H9 (cell line): ENCODE data around the gene ZFP92. TPM values are rescaled to one million over a fixed set of nuclear protein-coding genes. Genes with fewer than 3 reads are reported as not detected.

Experiments used
- DNase-seq: peaks from one replicate; pipeline ENCODE4 v3.0.0-alpha.2; 2017
- H2AFZ ChIP-seq: one replicate; pipeline ENCODE4 v1.6.1; 2013; ENCODE audit warnings: mild to moderate bottlenecking, low read length, control low read depth, moderate library complexity
- H2AK5ac ChIP-seq: 2 replicates; pipeline ENCODE4 v1.6.1; 2013; ENCODE audit warnings: low read length, control low read depth, mixed read lengths; ENCODE audit not compliant: insufficient read length
- H2BK120ac ChIP-seq: one replicate; pipeline ENCODE4 v1.6.1; 2013; ENCODE audit warnings: low read depth, mild to moderate bottlenecking, low read length, control low read depth, inconsistent platforms; ENCODE audit not compliant: poor library complexity, severe bottlenecking
- H2BK12ac ChIP-seq: 2 replicates; pipeline ENCODE4 v1.6.1; 2013; ENCODE audit warnings: low read length, control low read depth, mixed read lengths, low read depth; ENCODE audit not compliant: insufficient read length
- H2BK15ac ChIP-seq: 2 replicates; pipeline ENCODE4 v1.6.1; 2013; ENCODE audit warnings: low read depth, low read length, control low read depth
- H2BK20ac ChIP-seq: one replicate; pipeline ENCODE4 v1.6.1; 2013; ENCODE audit warnings: low read depth, mild to moderate bottlenecking, low read length, control low read depth, inconsistent platforms; ENCODE audit not compliant: poor library complexity, severe bottlenecking
- H2BK5ac ChIP-seq: 2 replicates; pipeline ENCODE4 v1.6.1; 2013; ENCODE audit warnings: low read length, control low read depth, mixed read lengths; ENCODE audit not compliant: insufficient read length
- H3K14ac ChIP-seq: 2 replicates; pipeline ENCODE4 v1.6.1; 2013; ENCODE audit warnings: low read length, control low read depth; ENCODE audit not compliant: insufficient read depth
- H3K18ac ChIP-seq: 2 replicates; pipeline ENCODE4 v1.6.1; 2013; ENCODE audit warnings: low read depth, mild to moderate bottlenecking, mixed read lengths, low read length, control low read depth; ENCODE audit not compliant: insufficient read length
- H3K23ac ChIP-seq: 2 replicates; pipeline ENCODE4 v1.6.1; 2013; ENCODE audit warnings: low read length, control low read depth, mixed read lengths, low read depth; ENCODE audit not compliant: insufficient read length
- H3K23me2 ChIP-seq: 2 replicates; pipeline ENCODE4 v1.6.1; 2013; ENCODE audit warnings: low read depth, mild to moderate bottlenecking, mixed read lengths, low read length, control low read depth; ENCODE audit not compliant: insufficient read length, poor library complexity, severe bottlenecking
- H3K27ac ChIP-seq: 2 replicates; pipeline ENCODE4 v1.5.1; 2013; ENCODE audit warnings: low read length, control low read depth, mixed read lengths, low read depth; ENCODE audit not compliant: insufficient read length
- H3K27me3 ChIP-seq: 2 replicates; pipeline ENCODE4 v1.6.1; 2013; ENCODE audit warnings: low read length, control low read depth, inconsistent platforms; ENCODE audit not compliant: insufficient read depth
- H3K4ac ChIP-seq: 2 replicates; pipeline ENCODE4 v1.6.1; 2013; ENCODE audit warnings: low read depth, mild to moderate bottlenecking, control low read depth, inconsistent platforms, low read length, moderate library complexity
- H3K4me1 ChIP-seq: 2 replicates; pipeline ENCODE4 v1.6.1; 2013; ENCODE audit warnings: low read length, control low read depth, inconsistent platforms; ENCODE audit not compliant: insufficient read depth
- H3K4me2 ChIP-seq: 2 replicates; pipeline ENCODE4 v1.6.1; 2013; ENCODE audit warnings: low read length, control low read depth, mixed read lengths; ENCODE audit not compliant: insufficient read length, insufficient read depth
- H3K56ac ChIP-seq: 2 replicates; pipeline ENCODE4 v1.6.1; 2013; ENCODE audit warnings: low read depth, mild to moderate bottlenecking, mixed read lengths, low read length, control low read depth; ENCODE audit not compliant: insufficient read length
- H3K79me1 ChIP-seq: 2 replicates; pipeline ENCODE4 v1.6.1; 2013; ENCODE audit warnings: low read depth, mild to moderate bottlenecking, moderate library complexity, low read length, control low read depth, inconsistent platforms; ENCODE audit not compliant: insufficient read depth, poor library complexity, severe bottlenecking
- H3K79me2 ChIP-seq: 2 replicates; pipeline ENCODE4 v1.6.1; 2013; ENCODE audit warnings: low read length, control low read depth, inconsistent platforms; ENCODE audit not compliant: insufficient read depth
- H3K9ac ChIP-seq: 2 replicates; pipeline ENCODE4 v1.6.1; 2013; ENCODE audit warnings: low read length, control low read depth, mixed read lengths; ENCODE audit not compliant: insufficient read length; ENCODE audit errors: extremely low read depth
- H3K9me3 ChIP-seq: one replicate; pipeline ENCODE4 v1.6.1; 2013; ENCODE audit warnings: low read depth, low read length, inconsistent platforms; ENCODE audit not compliant: control insufficient read depth
- H3T11ph ChIP-seq: one replicate; pipeline ENCODE4 v1.6.1; 2013; ENCODE audit warnings: mild to moderate bottlenecking, low read length, control low read depth, inconsistent platforms
- H4K20me1 ChIP-seq: one replicate; pipeline ENCODE4 v1.6.1; 2013; ENCODE audit not compliant: control insufficient read depth, insufficient read length, insufficient read depth
- H4K5ac ChIP-seq: 2 replicates; pipeline ENCODE4 v1.6.1; 2013; ENCODE audit warnings: low read depth, mild to moderate bottlenecking, mixed read lengths, low read length, control low read depth; ENCODE audit not compliant: insufficient read length
- H4K8ac ChIP-seq: replicated peaks from 2 replicates; pipeline ENCODE4 v1.6.1; 2013; ENCODE audit warnings: low read length, control low read depth, mixed read lengths, low read depth; ENCODE audit not compliant: insufficient read length
- H4K91ac ChIP-seq: 2 replicates; pipeline ENCODE4 v1.6.1; 2013; ENCODE audit warnings: low read depth, mild to moderate bottlenecking, moderate library complexity, mixed read lengths, low read length, control low read depth; ENCODE audit not compliant: insufficient read length
- H3K27ac Mint-ChIP-seq, 3 experiments: 2 replicates in 2 of 3; 3 replicates in 1 of 3; pipeline ENCODE4 v1.8.0; 2020 to 2021; ENCODE audit warnings: mixed read lengths in 3 of 3, mild to moderate bottlenecking in 1 of 3, moderate library complexity in 1 of 3
- H3K27me3 Mint-ChIP-seq: 2 replicates; pipeline ENCODE4 v1.8.0; 2021; ENCODE audit warnings: low read depth, mild to moderate bottlenecking, moderate library complexity, mixed read lengths
- H3K36me3 Mint-ChIP-seq, 3 experiments: 2 replicates in 2 of 3; 3 replicates in 1 of 3; pipeline ENCODE4 v1.8.0; 2020 to 2021; ENCODE audit warnings: low read depth in 3 of 3, mixed read lengths in 3 of 3; ENCODE audit not compliant: insufficient read depth in 1 of 3
- H3K4me1 Mint-ChIP-seq, 2 experiments: 2 replicates each; pipeline ENCODE4 v1.8.0; 2020; ENCODE audit warnings: mixed read lengths in 2 of 2
- H3K4me3 Mint-ChIP-seq, 2 experiments: 2 replicates in 1 of 2; 3 replicates in 1 of 2; pipeline ENCODE4 v1.8.0; 2020 to 2021; ENCODE audit warnings: mild to moderate bottlenecking in 2 of 2, mixed read lengths in 2 of 2, moderate library complexity in 1 of 2
- H3K9me3 Mint-ChIP-seq, 2 experiments: 2 replicates in 1 of 2; 3 replicates in 1 of 2; pipeline ENCODE4 v1.8.0; 2020; ENCODE audit warnings: mild to moderate bottlenecking in 2 of 2, mixed read lengths in 2 of 2, moderate library complexity in 1 of 2
- CTCF ChIP-seq: fragments of 200-600 bp; sonication (generic); conservative IDR thresholded peaks from 3 replicates; pipeline ENCODE4 v1.8.0; 2021; ENCODE audit warnings: antibody characterized with exemption, mild to moderate bottlenecking
- whole genome bisulfite sequencing: extraction: QIAGEN DNeasy Blood & Tissue Kit; methylation state at CpG from one replicate; pipeline ENCODE4 v1.1.7; 2013; ENCODE audit warnings: missing lambda C conversion rate, low lambda C conversion rate, mixed read lengths; ENCODE audit not compliant: insufficient read length; ENCODE audit errors: extremely low coverage; 5-methylcytosine and 5-hydroxymethylcytosine counted together
- total RNA-seq: library from RNA; stranded (reverse); gene quantifications from 2 replicates; pipeline ENCODE4 v1.2.1, GENCODE V29; 2021

The ZFP92 gene
- total RNA-seq, 1 experiment from 2014 or later: 0.68 TPM

DNA sequence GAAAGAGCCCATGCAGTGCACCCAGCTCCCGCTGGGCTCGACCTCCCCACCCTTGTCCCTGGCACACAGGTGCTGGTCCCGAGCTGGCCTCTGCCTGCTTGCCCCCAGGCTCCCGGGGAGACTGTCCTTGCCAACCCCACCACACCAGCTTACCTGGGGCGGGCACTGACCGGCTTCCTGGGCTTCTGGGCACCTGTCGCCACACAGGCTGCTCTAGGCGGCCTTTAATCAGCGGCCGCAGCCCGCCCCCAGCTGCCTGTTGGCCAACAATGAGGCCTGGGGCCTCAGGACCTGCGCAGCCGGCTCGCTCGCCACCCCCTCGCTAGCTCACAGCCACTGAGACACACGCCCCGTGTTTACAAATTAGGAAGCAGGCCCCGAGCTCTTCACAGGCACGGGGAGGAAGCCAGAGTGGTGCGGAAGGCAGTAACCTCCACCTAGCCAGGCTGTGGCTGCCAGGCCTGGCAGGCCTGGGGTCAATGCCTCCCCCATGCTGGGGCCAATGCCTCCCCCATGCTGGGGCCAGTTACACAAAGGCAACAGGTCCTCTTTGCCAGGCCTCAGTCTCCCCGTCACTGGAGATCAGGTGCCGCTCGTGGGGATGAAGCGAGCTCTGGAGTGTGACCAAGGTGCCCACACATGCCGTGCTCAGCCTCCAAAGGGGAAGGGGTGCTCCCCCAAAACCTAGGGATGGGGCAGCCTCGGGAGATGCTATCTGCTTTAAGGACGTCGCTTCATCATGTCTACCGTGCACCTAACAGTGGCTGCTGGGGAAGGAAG is 34.8 kb downstream of the ZFP92 start, which contains the start of gene TREX2:
TREX2 (minus strand) TSS at position 201 of the 780 bp plus-strand sequence. CDS start 626 bp downstream, outside the sequence.
- Histone ChIP-seq H3K79me1 (no peaks in the 10 kb centered on the region), H2AFZ (no peak within 1 kb of the TSS), H4K5ac (no peak within 1 kb of the TSS), H2AK5ac (no peak within 1 kb of the TSS), H2BK120ac (no peak within 1 kb of the TSS), H3K9ac (no peak within 1 kb of the TSS), H3K23me2 (no peaks in the 10 kb centered on the region), H3T11ph (no peak within 1 kb of the TSS), H2BK15ac (no peak within 1 kb of the TSS), H3K23ac (no peak within 1 kb of the TSS), H2BK5ac (no peak within 1 kb of the TSS), H3K4ac (no peak within 1 kb of the TSS), H2BK12ac (no peak within 1 kb of the TSS), H3K79me2 (no peaks in the 10 kb centered on the region), H4K91ac (no peak within 1 kb of the TSS), H4K8ac (no peak within 1 kb of the TSS), H3K27me3 (no peaks in the 10 kb centered on the region), H3K27ac (no peak within 1 kb of the TSS), H3K4me2 (no peak within 1 kb of the TSS), H3K9me3 (peaks cover 15% of the 10 kb centered on the region), H4K20me1 (no peaks in the 10 kb centered on the region), H3K4me1 (no peaks in the 10 kb centered on the region), H2BK20ac (no peak within 1 kb of the TSS), H3K56ac (no peak within 1 kb of the TSS), H3K14ac (no peak within 1 kb of the TSS), H3K18ac (no peak within 1 kb of the TSS)
- no peak within 1 kb of the TSS for H3K4me3 Mint-ChIP-seq
- no CpG with 5 or more reads among the region's 30 CpGs for WGBS
- peaks cover 1% of the 10 kb centered on the region; the same call in 1 of the 2 replicates for H3K27me3 Mint-ChIP-seq
- no peak for DNase-seq
- H3K27ac Mint-ChIP-seq: no peak within 1 kb of the TSS; a peak in 1 of 7 replicates
- peaks cover 48 to 65% of the 10 kb centered on the region in 2 experiments for H3K9me3 Mint-ChIP-seq
- no peaks in the 10 kb centered on the region for H3K4me1 Mint-ChIP-seq
- no peak for TF ChIP-seq CTCF
- H3K36me3 Mint-ChIP-seq: peaks cover 7 to 11% (median 10%) of the 10 kb centered on the region in 3 experiments; a peak in 5 of 7 replicates
